ENCODE measurements around the gene COLGALT1. TPM values are rescaled to one million over a fixed set of nuclear protein-coding genes. Genes with fewer than 3 reads are reported as not detected.

The COLGALT1 gene
- total RNA-seq, 4 donors from 2014 or later, result 74.5 to 141 (median 88.2) TPM

- Histone ChIP-seq H3K27ac (no peak overlapping the region), H3K36me3 (no peaks in the 10 kb centered on the region), H3K4me3 (no peak overlapping the region), H3K27me3 (peaks cover 0 to 32% of the 10 kb centered on the region in 2 donors), H3K4me1 (peaks cover 0 to 15% (median 9%) of the 10 kb centered on the region in 4 donors), H3K9me3 (no peaks in the 10 kb centered on the region)
- TF ChIP-seq EP300 (IDR thresholded peaks at IDR 0.05), result no peak
- TF ChIP-seq CTCF (IDR thresholded peaks at IDR 0.05), result no peak
- no peak for TF ChIP-seq POLR2A (IDR thresholded peaks at IDR 0.05)
- DNase-seq (ENCODE audit: low spot score in 2 of 2), result no peak
- WGBS, 2 donors, result 62 to 65% methylated on average over 7 of the region's 7 CpGs
These were observed 54.9 kb downstream of the COLGALT1 start for GRCh38 chr19:17610384-17610783.

- no peak for DNase-seq (ENCODE audit: low spot score in 2 of 2)
- peaks cover 0 to 32% of the 10 kb centered on the region in 2 donors for H3K27me3 ChIP-seq
These were observed 56.2 kb downstream of the COLGALT1 start for GRCh38 chr19:17611462-17612244.

GRCh38 chr19:17614476-17614875, 59.0 kb downstream of the COLGALT1 start:
- no peak for DNase-seq (ENCODE audit: low spot score in 2 of 2)
- H3K27me3 ChIP-seq, result peaks cover 0 to 39% of the 10 kb centered on the region in 2 donors
- no peak overlapping the region for H3K4me3 ChIP-seq
- H3K4me1 ChIP-seq, result peaks cover 0 to 6% (median 2%) of the 10 kb centered on the region in 4 donors
- no peaks in the 10 kb centered on the region for H3K9me3 ChIP-seq
- WGBS, 2 donors, result 73 to 77% methylated on average over 4 to 12 of the region's 12 CpGs
- H3K36me3 ChIP-seq, result no peaks in the 10 kb centered on the region
- TF ChIP-seq POLR2A (IDR thresholded peaks at IDR 0.05), result no peak
- no peak for TF ChIP-seq EP300 (IDR thresholded peaks at IDR 0.05)
- no peak for TF ChIP-seq CTCF (IDR thresholded peaks at IDR 0.05)
- no peak overlapping the region for H3K27ac ChIP-seq

More at GRCh38 chr19:17611462-17612244, 56.2 kb downstream of the COLGALT1 start:
- no peaks in the 10 kb centered on the region for H3K9me3 ChIP-seq
- TF ChIP-seq CTCF (IDR thresholded peaks at IDR 0.05) (no peak), POLR2A (IDR thresholded peaks at IDR 0.05) (no peak), EP300 (IDR thresholded peaks at IDR 0.05) (no peak)
- peaks cover 0 to 8% (median 3%) of the 10 kb centered on the region in 4 donors for H3K4me1 ChIP-seq
- no peak overlapping the region for H3K27ac ChIP-seq
- no peak overlapping the region for H3K4me3 ChIP-seq
- 81 to 82% methylated on average over 6 to 7 of the region's 7 CpGs for WGBS, 2 donors
- no peaks in the 10 kb centered on the region for H3K36me3 ChIP-seq

GRCh38 chr19:17615889-17616685, 60.6 kb downstream of the COLGALT1 start:
- Histone ChIP-seq H3K4me1 (peaks cover 0 to 6% (median 2%) of the 10 kb centered on the region in 4 donors), H3K4me3 (peak overlapping the region in 1 of 4 donors; percentile 8), H3K27me3 (peaks cover 0 to 45% of the 10 kb centered on the region in 2 donors), H3K27ac (no peak overlapping the region), H3K9me3 (peaks cover 0 to 2% (median 0%) of the 10 kb centered on the region in 4 donors), H3K36me3 (no peaks in the 10 kb centered on the region)
- 32% methylated on average over 25 to 27 of the region's 27 CpGs for WGBS, 2 donors
- no peak for DNase-seq (ENCODE audit: low spot score in 2 of 2)
- no peak for TF ChIP-seq EP300 (IDR thresholded peaks at IDR 0.05)
- no peak for TF ChIP-seq POLR2A (IDR thresholded peaks at IDR 0.05)
- no peak for TF ChIP-seq CTCF (IDR thresholded peaks at IDR 0.05)

GRCh38 chr19:17616686-17616960, 61.2 kb downstream of the COLGALT1 start:
- Histone ChIP-seq H3K4me1 (peaks cover 0 to 6% (median 2%) of the 10 kb centered on the region in 4 donors), H3K9me3 (peaks cover 0 to 7% (median 0%) of the 10 kb centered on the region in 4 donors), H3K4me3 (peak overlapping the region in 1 of 4 donors; percentile 8), H3K27ac (no peak overlapping the region), H3K36me3 (no peaks in the 10 kb centered on the region), H3K27me3 (peaks cover 0 to 45% of the 10 kb centered on the region in 2 donors)
- DNase-seq (ENCODE audit: low spot score in 2 of 2), result no peak
- no peak for TF ChIP-seq POLR2A (IDR thresholded peaks at IDR 0.05)
- TF ChIP-seq CTCF (IDR thresholded peaks at IDR 0.05), result no peak
- no peak for TF ChIP-seq EP300 (IDR thresholded peaks at IDR 0.05)
- 12 to 14% methylated on average over 11 of the region's 11 CpGs for WGBS, 2 donors
